ENCODE results near the gene TANC1.

DNA sequence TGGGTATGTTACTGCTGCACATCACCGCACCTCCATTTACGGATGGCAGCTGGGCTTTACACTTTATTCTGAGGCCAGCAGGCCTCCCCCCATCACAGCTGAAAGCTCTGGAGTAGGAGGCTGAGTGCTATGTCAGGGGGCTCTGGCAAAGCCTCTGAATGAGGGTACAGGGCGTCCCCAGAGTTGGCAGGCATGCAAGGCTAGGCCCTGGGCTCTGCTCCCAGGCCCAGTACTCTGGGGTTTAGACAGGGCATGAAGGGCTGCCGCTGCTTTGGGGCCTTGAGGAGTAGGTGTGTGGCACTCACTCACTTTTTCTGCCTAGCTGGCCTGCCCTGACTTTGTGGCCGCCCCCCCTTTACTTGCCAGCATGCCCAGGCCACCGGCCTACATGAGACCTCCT, 227.3 kb downstream of the TANC1 start:
- TF ChIP-seq POLR2AphosphoS5 (IDR thresholded peaks at IDR 0.05; ENCODE audit: low read depth, low read length) (no peak), POLR2A (IDR thresholded peaks at IDR 0.05; ENCODE audit: low read depth, low read length) (no peak), TAF1 (IDR thresholded peaks at IDR 0.05; ENCODE audit: borderline replicate concordance, low read depth, low read length) (no peak)

Data from GM12892 (cell line).